ENCODE measurements around the gene RGS9BP. TPM values are rescaled to one million over a fixed set of nuclear protein-coding genes. Genes with fewer than 3 reads are reported as not detected.

The RGS9BP gene
- total RNA-seq, 2 experiments from 2014 or later, result 0.54 to 0.72 TPM

DNA sequence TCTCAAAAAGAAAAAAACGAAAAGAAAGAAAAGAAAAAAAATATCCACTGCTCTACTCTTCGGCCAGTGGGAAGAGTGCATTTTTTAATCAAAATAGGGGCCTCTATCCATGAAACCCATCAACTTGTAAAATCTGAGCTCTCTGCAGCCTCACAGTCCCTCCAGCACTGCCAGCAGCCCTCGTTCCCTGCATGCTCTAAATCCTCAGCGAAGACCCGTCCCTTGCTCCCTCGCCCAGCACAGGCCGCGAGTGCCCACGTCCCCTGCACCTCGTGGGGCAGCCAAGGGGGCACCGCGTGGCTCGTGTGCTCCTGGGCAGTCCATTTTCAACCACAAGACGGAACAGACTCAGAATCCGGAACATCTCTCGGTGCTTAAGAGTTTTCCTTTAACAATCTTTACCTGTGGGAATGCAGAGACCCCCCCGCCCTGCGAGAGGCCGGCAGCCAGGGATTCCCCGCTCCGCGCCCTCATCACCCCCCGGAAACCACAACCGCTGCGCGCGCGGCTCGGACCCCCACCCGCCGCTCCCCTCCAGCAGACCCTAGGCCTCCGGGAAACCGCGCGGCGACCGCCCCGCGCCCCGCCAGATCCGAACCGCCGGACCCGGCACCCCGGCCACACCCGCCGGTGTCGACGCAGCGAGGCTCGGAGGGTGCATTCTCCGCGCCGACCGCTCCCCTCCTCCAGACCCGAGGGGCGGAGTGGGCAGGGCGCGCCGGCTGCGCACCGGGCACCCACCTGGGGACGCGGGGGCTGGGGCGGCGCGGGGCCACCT lies 1.3 kb upstream of the RGS9BP start:
- Histone ChIP-seq H3K4me3 (ENCODE audit: low read depth, low read length, poor library complexity, severe bottlenecking) (peak overlapping the region; percentile 99), H2AFZ (ENCODE audit: low read length) (peak overlapping the region; percentile 80), H3K79me2 (ENCODE audit: insufficient read depth, low read depth, low read length) (peaks cover 34% of the 10 kb centered on the region), H3K36me3 (ENCODE audit: insufficient read depth, low read length) (peaks cover 5% of the 10 kb centered on the region; the same call in 1 of the 2 replicates), H3K4me2 (ENCODE audit: low read length) (peak overlapping the region; percentile 100), H3K27ac (ENCODE audit: low read depth, low read length, poor library complexity, severe bottlenecking) (peak overlapping the region; percentile 36), H3K4me1 (ENCODE audit: insufficient read depth, low read length, poor library complexity, severe bottlenecking) (peaks cover 21% of the 10 kb centered on the region), H3K9me3 (ENCODE audit: low read length) (no peaks in the 10 kb centered on the region), H4K20me1 (ENCODE audit: insufficient read depth, low read length) (peaks cover 10% of the 10 kb centered on the region; the same call in 1 of the 2 replicates), H3K9me2 (ENCODE audit: insufficient read depth, low read length) (no peaks in the 10 kb centered on the region)
- TF ChIP-seq, protein P1, sequence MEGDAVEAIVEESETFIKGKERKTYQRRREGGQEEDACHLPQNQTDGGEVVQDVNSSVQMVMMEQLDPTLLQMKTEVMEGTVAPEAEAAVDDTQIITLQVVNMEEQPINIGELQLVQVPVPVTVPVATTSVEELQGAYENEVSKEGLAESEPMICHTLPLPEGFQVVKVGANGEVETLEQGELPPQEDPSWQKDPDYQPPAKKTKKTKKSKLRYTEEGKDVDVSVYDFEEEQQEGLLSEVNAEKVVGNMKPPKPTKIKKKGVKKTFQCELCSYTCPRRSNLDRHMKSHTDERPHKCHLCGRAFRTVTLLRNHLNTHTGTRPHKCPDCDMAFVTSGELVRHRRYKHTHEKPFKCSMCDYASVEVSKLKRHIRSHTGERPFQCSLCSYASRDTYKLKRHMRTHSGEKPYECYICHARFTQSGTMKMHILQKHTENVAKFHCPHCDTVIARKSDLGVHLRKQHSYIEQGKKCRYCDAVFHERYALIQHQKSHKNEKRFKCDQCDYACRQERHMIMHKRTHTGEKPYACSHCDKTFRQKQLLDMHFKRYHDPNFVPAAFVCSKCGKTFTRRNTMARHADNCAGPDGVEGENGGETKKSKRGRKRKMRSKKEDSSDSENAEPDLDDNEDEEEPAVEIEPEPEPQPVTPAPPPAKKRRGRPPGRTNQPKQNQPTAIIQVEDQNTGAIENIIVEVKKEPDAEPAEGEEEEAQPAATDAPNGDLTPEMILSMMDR (conservative IDR thresholded peaks at IDR 0.05; ENCODE audit: low read length), result no peak
- TF ChIP-seq EZH2phosphoT487 (IDR thresholded peaks at IDR 0.05; ENCODE audit: borderline replicate concordance, low read depth, low read length), result no peak
- intact Hi-C loops (cut with micrococcal nuclease; ENCODE audit: unreplicated experiment), result loop anchor here (10.0 kb wide), 1 partner anchor 500 kb away; no protein-coding TSS in a partner anchor
- CTCF ChIA-PET (ENCODE audit: unreplicated experiment), result interaction anchor here (0.9 kb wide), 1 partner anchor 8 kb away, joined by 3 read pairs; no protein-coding TSS in a partner anchor
- BruUV-seq (replicated peaks), result no TSS peak
- POLR2A ChIA-PET, result interaction anchor here (0.5 to 1.4 kb wide), 2 partner anchors 9 to 1726 kb away, joined by 3 to 5 read pairs; no protein-coding TSS in a partner anchor
- no peak for DNase-seq (ENCODE audit: low spot score)

DNA sequence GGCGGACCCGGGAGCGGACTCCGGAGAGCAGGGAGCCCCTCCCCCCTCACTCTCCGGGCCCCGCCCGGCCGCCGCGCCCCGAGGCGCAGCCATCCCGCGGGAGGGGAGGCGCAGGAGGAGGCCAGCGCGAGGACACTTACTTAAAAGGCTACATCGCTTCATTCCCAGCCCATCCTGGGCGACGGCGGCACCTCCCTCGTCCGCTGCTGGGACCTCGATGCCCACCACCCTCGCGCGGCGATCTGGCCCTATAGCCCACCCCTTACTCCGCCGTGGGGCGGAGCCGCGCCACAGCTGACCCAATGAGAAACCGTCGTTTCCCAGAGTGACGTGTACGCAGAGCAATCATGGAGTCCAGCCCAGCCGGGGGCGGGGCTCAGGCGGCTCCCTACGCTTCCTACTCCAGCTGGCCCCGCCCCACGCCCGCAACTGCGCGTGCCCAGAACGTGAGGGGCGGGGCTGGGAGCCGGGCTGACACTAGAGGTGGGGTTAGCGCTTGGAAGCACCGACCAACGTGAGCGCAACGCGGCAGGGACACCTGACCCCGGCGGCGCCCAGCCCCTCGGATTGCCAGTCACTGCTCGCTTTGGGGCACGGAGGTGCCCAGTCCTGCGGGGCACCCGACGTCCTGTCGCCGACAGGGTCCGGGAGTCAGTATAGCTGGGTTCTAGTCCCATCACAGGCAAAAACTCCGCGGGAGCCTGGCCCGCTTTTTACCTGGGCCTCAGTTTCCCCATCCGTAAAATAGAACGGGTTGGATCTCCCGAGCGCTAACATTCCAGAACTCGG lies 523 bp upstream of the RGS9BP start, which contains the start of gene ANKRD27:
Gene ANKRD27, minus strand, starts transcription at position 250 of the 789 bp plus-strand sequence. CDS start 16,165 bp downstream, outside the sequence.
- TF ChIP-seq EZH2phosphoT487 (IDR thresholded peaks at IDR 0.05; ENCODE audit: borderline replicate concordance, low read depth, low read length), result no peak
- TF ChIP-seq, protein P1 (conservative IDR thresholded peaks at IDR 0.05; ENCODE audit: low read length), result no peak
- no peaks in the 10 kb centered on the region for H3K9me3 ChIP-seq (ENCODE audit: low read length)
- H2AFZ ChIP-seq (ENCODE audit: low read length), result peak within 1 kb of the TSS; percentile 98
- peaks cover 5% of the 10 kb centered on the region; the same call in 1 of the 2 replicates for H3K36me3 ChIP-seq (ENCODE audit: insufficient read depth, low read length)
- peaks cover 31% of the 10 kb centered on the region for H3K79me2 ChIP-seq (ENCODE audit: insufficient read depth, low read depth, low read length)
- peak; percentile 99 for DNase-seq (ENCODE audit: low spot score)
- intact Hi-C loops (cut with micrococcal nuclease; ENCODE audit: unreplicated experiment), result loop anchor here (5.0 to 10.0 kb wide), 2 partner anchors 297 to 500 kb away; partner anchors contain the start of genes CEP89 and FAAP24
- no TSS peak for BruUV-seq (replicated peaks)
- H3K4me2 ChIP-seq (ENCODE audit: low read length), result peak within 1 kb of the TSS; percentile 100
- CTCF ChIA-PET (ENCODE audit: unreplicated experiment), result interaction anchor here (0.9 kb wide), 1 partner anchor 9 kb away, joined by 3 read pairs; no protein-coding TSS in a partner anchor
- H4K20me1 ChIP-seq (ENCODE audit: insufficient read depth, low read length), result peaks cover 10% of the 10 kb centered on the region; the same call in 1 of the 2 replicates
- H3K27ac ChIP-seq (ENCODE audit: low read depth, low read length, poor library complexity, severe bottlenecking), result peak within 1 kb of the TSS; percentile 36
- H3K9me2 ChIP-seq (ENCODE audit: insufficient read depth, low read length), result no peaks in the 10 kb centered on the region
- H3K4me3 ChIP-seq (ENCODE audit: low read depth, low read length, poor library complexity, severe bottlenecking), result peak within 1 kb of the TSS; percentile 99
- POLR2A ChIA-PET, result interaction anchor here (0.7 kb wide), 1 partner anchor 336 kb away, joined by 3 read pairs; no protein-coding TSS in a partner anchor
- H3K4me1 ChIP-seq (ENCODE audit: insufficient read depth, low read length, poor library complexity, severe bottlenecking), result peaks cover 21% of the 10 kb centered on the region

All from OCI-LY7 (cell line).